Neuronal stem cell (in vitro differentiated cells): ENCODE measurements around the gene CLCNKA.
"Not testable (repeated sequence)": the region's sequence is repeated elsewhere in the genome, so short reads cannot be mapped to it uniquely, and the experiment has no call there.

Source experiments
- DNase-seq: peaks from one replicate; pipeline ENCODE4 v3.0.0-alpha.2; 2013; ENCODE audit warnings: low spot score
- H2AFZ ChIP-seq: one replicate; pipeline ENCODE4 v1.6.1; 2013; ENCODE audit warnings: mild to moderate bottlenecking, low read length, inconsistent platforms
- H2AK5ac ChIP-seq: 2 replicates; pipeline ENCODE4 v1.6.1; 2013; ENCODE audit warnings: low read depth, mild to moderate bottlenecking, inconsistent platforms, low read length, moderate library complexity, mixed read lengths
- H2BK120ac ChIP-seq: 2 replicates; pipeline ENCODE4 v1.6.1; 2013; ENCODE audit warnings: low read depth, mild to moderate bottlenecking, inconsistent platforms, low read length, moderate library complexity, mixed read lengths
- H2BK12ac ChIP-seq: one replicate; pipeline ENCODE4 v1.6.1; 2013; ENCODE audit warnings: low read length, inconsistent platforms
- H2BK15ac ChIP-seq: 2 replicates; pipeline ENCODE4 v1.6.1; 2013; ENCODE audit warnings: mild to moderate bottlenecking, low read length, inconsistent platforms, mixed read lengths
- H2BK5ac ChIP-seq: one replicate; pipeline ENCODE4 v1.6.1; 2013; ENCODE audit warnings: inconsistent platforms, mild to moderate bottlenecking, low read length, moderate library complexity
- H3K14ac ChIP-seq: one replicate; pipeline ENCODE4 v1.6.1; 2013; ENCODE audit warnings: low read length, inconsistent platforms
- H3K18ac ChIP-seq: 2 replicates; pipeline ENCODE4 v1.6.1; 2013; ENCODE audit warnings: low read length, inconsistent platforms
- H3K23ac ChIP-seq: 2 replicates; pipeline ENCODE4 v1.6.1; 2013; ENCODE audit warnings: low read depth, mild to moderate bottlenecking, mixed read lengths, low read length, inconsistent platforms; ENCODE audit not compliant: poor library complexity
- H3K27ac ChIP-seq: replicated peaks from 3 replicates; pipeline ENCODE4 v1.5.1; 2013; ENCODE audit warnings: low read length, inconsistent platforms
- H3K27me3 ChIP-seq, 3 experiments: 2 replicates each; pipeline ENCODE4 v1.6.1; 2013; ENCODE audit warnings: low read length in 3 of 3, mild to moderate bottlenecking in 2 of 3, inconsistent platforms in 1 of 3, low read depth in 1 of 3, mixed read lengths in 1 of 3, moderate library complexity in 1 of 3; ENCODE audit not compliant: control insufficient read depth in 3 of 3, insufficient read depth in 3 of 3
- H3K36me3 ChIP-seq, 2 donors: replicated peaks in 1 of 2; 2 replicates each; pipeline ENCODE4 v1.6.1; 2013; ENCODE audit warnings: low read length in 2 of 2; ENCODE audit not compliant: control insufficient read depth in 2 of 2, insufficient read depth in 2 of 2
- H3K4ac ChIP-seq: 2 replicates; pipeline ENCODE4 v1.6.1; 2013; ENCODE audit warnings: inconsistent platforms, mild to moderate bottlenecking, low read length, moderate library complexity
- H3K4me1 ChIP-seq, 2 donors: 1 replicate in 1 of 2; 2 replicates in 1 of 2; pipeline ENCODE4 v1.6.1; 2013; ENCODE audit warnings: low read length in 2 of 2, low read depth in 1 of 2; ENCODE audit not compliant: control insufficient read depth in 2 of 2, insufficient read depth in 1 of 2
- H3K4me2 ChIP-seq: one replicate; pipeline ENCODE4 v1.6.1; 2013; ENCODE audit warnings: mild to moderate bottlenecking, low read length, inconsistent platforms; ENCODE audit not compliant: insufficient read depth, poor library complexity, severe bottlenecking
- H3K4me3 ChIP-seq, 2 donors: 2 replicates each; pipeline ENCODE4 v1.5.1; 2013; ENCODE audit warnings: low read length in 2 of 2, mild to moderate bottlenecking in 2 of 2, inconsistent platforms in 1 of 2, moderate library complexity in 1 of 2
- H3K79me1 ChIP-seq: one replicate; pipeline ENCODE4 v1.6.1; 2013; ENCODE audit warnings: low read depth, mild to moderate bottlenecking, inconsistent platforms, low read length, moderate library complexity
- H3K9ac ChIP-seq: one replicate; pipeline ENCODE4 v1.6.1; 2013; ENCODE audit warnings: mild to moderate bottlenecking, low read depth, low read length, inconsistent platforms; ENCODE audit not compliant: poor library complexity
- H3K9me3 ChIP-seq, 2 donors: replicated peaks in 1 of 2; 2 replicates each; pipeline versions ENCODE3 to v1.6.1; 2013; ENCODE audit warnings: low read length in 2 of 2, mild to moderate bottlenecking in 2 of 2, inconsistent platforms in 1 of 2, low read depth in 1 of 2, mixed read lengths in 1 of 2, moderate library complexity in 1 of 2; ENCODE audit not compliant: control insufficient read depth in 2 of 2, insufficient read depth in 1 of 2
- H4K8ac ChIP-seq: one replicate; pipeline ENCODE4 v1.6.1; 2013; ENCODE audit warnings: low read depth, mild to moderate bottlenecking, inconsistent platforms, low read length, moderate library complexity
- H4K91ac ChIP-seq: one replicate; pipeline ENCODE4 v1.6.1; 2013; ENCODE audit warnings: low read length, low read depth, mild to moderate bottlenecking, inconsistent platforms; ENCODE audit not compliant: poor library complexity
- whole genome bisulfite sequencing, 2 donors: extraction: QIAGEN DNeasy Blood & Tissue Kit; methylation state at CpG; one replicate each; pipeline ENCODE4 v1.1.7; 2013; ENCODE audit warnings: missing lambda C conversion rate in 2 of 2, mixed read lengths in 1 of 2; ENCODE audit not compliant: insufficient read length in 2 of 2, insufficient replicate concordance in 1 of 2; ENCODE audit errors: extremely low coverage in 2 of 2; 5-methylcytosine and 5-hydroxymethylcytosine counted together

CLCNKA gene

DNA sequence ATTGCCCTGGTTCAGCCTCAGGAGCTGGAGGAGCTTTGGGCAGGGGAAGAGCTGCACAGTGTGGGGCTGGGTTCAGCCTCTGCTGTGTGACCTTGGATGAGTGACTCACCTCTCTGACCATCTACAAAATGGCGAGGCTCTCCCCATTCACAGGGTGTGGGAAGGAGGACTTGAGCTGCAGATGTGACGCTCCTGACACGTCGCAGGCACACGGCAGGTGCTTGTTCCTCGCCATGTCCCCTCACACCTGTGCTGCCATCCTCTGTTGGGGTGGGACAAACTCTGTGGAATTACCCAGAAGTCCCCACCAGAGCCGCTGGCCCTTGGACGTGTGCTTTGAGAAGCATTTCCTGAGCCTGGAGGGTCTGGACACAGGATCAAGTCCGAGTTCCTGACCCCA lies 958 bp upstream of the CLCNKA start:
- H2AFZ ChIP-seq, H2BK120ac ChIP-seq, H3K4me3 ChIP-seq, H3K36me3 ChIP-seq, H2BK15ac ChIP-seq, H3K9ac ChIP-seq, H2AK5ac ChIP-seq, H3K14ac ChIP-seq, H4K8ac ChIP-seq, H3K9me3 ChIP-seq, H3K79me1 ChIP-seq, H3K4ac ChIP-seq, H3K27ac ChIP-seq, H2BK5ac ChIP-seq, H3K18ac ChIP-seq, H4K91ac ChIP-seq, H2BK12ac ChIP-seq, H3K23ac ChIP-seq, DNase-seq: not testable (repeated sequence)
- WGBS, 2 donors = no CpG with 5 or more reads among the region's 9 CpGs
- Histone ChIP-seq H3K4me1 (peaks cover 9 to 14% of the 10 kb centered on the region in 2 donors), H3K27me3 (peaks cover 0 to 89% (median 0%) of the 10 kb centered on the region in 3 experiments), H3K4me2 (peak overlapping the region; percentile 14)

DNA sequence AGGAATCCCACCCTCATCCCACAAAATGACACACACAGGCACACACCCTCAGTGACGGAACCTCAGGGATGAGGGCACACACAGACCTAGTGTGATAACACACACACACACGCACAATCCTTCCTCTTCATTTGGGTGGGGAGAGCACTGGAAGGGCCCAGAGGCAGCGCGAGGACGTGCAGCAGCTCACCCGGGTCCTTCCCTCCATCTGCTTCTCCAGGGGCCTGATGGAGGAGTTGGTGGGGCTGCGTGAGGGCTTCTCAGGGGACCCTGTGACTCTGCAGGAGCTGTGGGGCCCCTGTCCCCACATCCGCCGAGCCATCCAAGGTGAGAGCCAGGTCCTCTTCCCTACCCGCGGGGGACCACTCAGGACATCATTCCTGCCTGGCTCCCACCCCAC lies 557 bp downstream of the CLCNKA start:
- H2BK15ac ChIP-seq = peak overlapping the region; percentile 94
- no peaks in the 10 kb centered on the region for H3K36me3 ChIP-seq
- no peak overlapping the region for H3K27ac ChIP-seq
- no peak overlapping the region for H2AK5ac ChIP-seq
- no peak overlapping the region for H2BK120ac ChIP-seq
- H2BK5ac ChIP-seq = no peak overlapping the region
- no peak overlapping the region for H2BK12ac ChIP-seq
- no peak overlapping the region for H4K91ac ChIP-seq
- no peak overlapping the region for H4K8ac ChIP-seq
- H3K23ac ChIP-seq = peak overlapping the region; percentile 73
- DNase-seq = no peak
- H3K18ac ChIP-seq = peak overlapping the region; percentile 64
- H2AFZ ChIP-seq = no peak overlapping the region
- H3K9me3 ChIP-seq = no peaks in the 10 kb centered on the region
- H3K4me1 ChIP-seq = peaks cover 14 to 17% of the 10 kb centered on the region in 2 donors
- WGBS, 2 donors = no CpG with 5 or more reads among the region's 11 CpGs
- peaks cover 0 to 77% (median 0%) of the 10 kb centered on the region in 3 experiments for H3K27me3 ChIP-seq
- H3K4ac ChIP-seq = no peak overlapping the region
- H3K9ac ChIP-seq = peak overlapping the region; percentile 30
- no peak overlapping the region for H3K14ac ChIP-seq
- H3K4me2 ChIP-seq = no peak overlapping the region
- H3K4me3 ChIP-seq = no peak overlapping the region
- H3K79me1 ChIP-seq = no peaks in the 10 kb centered on the region

DNA sequence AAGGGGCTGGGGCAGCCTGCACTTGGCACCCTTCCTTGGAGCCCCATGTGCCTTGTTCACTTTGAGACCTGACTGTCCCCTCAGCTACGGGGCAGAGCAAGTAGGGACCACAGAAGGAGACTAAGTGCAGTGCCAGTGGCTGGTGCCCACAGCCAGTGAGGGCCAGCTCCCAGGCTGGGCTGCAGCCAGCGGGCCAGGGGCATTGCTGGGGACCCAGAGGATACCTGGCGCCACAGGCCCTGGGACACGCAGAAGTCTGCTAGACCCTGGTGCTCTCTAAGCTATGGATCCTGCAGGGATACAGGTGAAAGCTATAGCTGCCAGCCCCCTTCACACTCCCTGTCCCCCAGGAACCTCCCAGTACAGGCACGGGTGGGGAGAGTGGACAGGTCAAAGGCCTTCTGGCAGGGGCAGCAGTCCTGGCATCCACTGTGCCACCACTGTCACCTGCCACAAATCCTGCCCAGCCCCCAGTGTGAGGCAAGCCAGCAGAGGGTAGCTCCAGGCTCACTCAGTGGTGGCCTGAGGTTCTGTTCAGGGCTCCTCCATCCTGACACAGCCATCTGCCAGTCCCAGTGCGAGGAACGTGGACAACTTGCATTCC lies 1.3 kb downstream of the CLCNKA start:
- Histone ChIP-seq H4K8ac (no peak overlapping the region), H3K27me3 (peaks cover 0 to 75% (median 0%) of the 10 kb centered on the region in 3 experiments), H3K79me1 (no peaks in the 10 kb centered on the region), H3K27ac (no peak overlapping the region), H2BK5ac (no peak overlapping the region), H2BK12ac (peak overlapping the region; percentile 22), H2AK5ac (peak overlapping the region; percentile 6), H2BK15ac (peak overlapping the region; percentile 87), H3K14ac (peak overlapping the region; percentile 90), H3K9me3 (no peaks in the 10 kb centered on the region), H3K4me2 (no peak overlapping the region), H2BK120ac (no peak overlapping the region), H3K18ac (peak overlapping the region; percentile 44), H3K9ac (no peak overlapping the region), H3K36me3 (no peaks in the 10 kb centered on the region), H3K23ac (no peak overlapping the region), H2AFZ (no peak overlapping the region), H3K4me3 (no peak overlapping the region), H3K4me1 (peaks cover 10 to 11% of the 10 kb centered on the region in 2 donors), H3K4ac (no peak overlapping the region), H4K91ac (peak overlapping the region; percentile 24)
- no CpG with 5 or more reads among the region's 7 CpGs for WGBS, 2 donors
- no peak for DNase-seq

DNA sequence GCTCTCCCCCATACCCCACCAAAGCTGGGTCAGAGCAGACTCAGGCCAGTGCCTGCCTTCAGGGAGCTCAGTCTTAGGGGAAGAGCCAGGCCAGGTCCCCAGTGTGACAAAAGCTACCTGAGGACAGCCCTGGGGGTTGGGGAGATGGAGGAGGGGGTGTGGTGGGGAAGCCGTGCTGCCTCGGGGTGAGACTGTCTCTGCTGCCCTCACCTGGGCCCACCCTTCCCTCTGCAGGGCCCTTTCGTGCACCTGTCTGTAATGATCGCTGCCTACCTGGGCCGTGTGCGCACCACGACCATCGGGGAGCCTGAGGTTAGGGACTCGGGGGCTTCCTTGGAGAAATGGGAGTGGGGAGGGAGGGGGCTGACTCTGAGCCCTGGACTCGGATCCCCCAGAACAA lies 4.5 kb downstream of the CLCNKA start:
- Histone ChIP-seq H3K27me3 (peaks cover 0 to 51% (median 0%) of the 10 kb centered on the region in 3 experiments), H3K4me2 (peak overlapping the region; percentile 32), H2AK5ac (peak overlapping the region; percentile 86), H3K4ac (peak overlapping the region; percentile 37), H3K18ac (peak overlapping the region; percentile 20)
- no CpG with 5 or more reads among the region's 10 CpGs for WGBS, 2 donors
- H3K23ac ChIP-seq, H2BK15ac ChIP-seq, H2AFZ ChIP-seq, DNase-seq, H3K9me3 ChIP-seq, H3K27ac ChIP-seq, H2BK5ac ChIP-seq, H3K36me3 ChIP-seq, H2BK120ac ChIP-seq, H3K9ac ChIP-seq, H3K4me3 ChIP-seq, H2BK12ac ChIP-seq, H3K14ac ChIP-seq, H4K8ac ChIP-seq, H3K79me1 ChIP-seq, H3K4me1 ChIP-seq, H4K91ac ChIP-seq: not testable (repeated sequence)
